Right lobe of liver (tissue), 6 donors: ENCODE measurements around the gene TMC6. TPM values are rescaled to one million over a fixed set of nuclear protein-coding genes. Genes with fewer than 3 reads are reported as not detected.

Source experiments
- ATAC-seq, 4 donors: fragments of 200-7000 bp; cut with Tn5 transposase; one replicate each; pipeline ENCODE4 v1.9.1; 2020; ENCODE audit warnings: mild to moderate bottlenecking in 4 of 4, moderate library complexity in 4 of 4
- DNase-seq, 3 donors: peaks; one replicate each; pipeline ENCODE4 v3.0.0-alpha.2; 2020
- H3K27ac ChIP-seq, 3 donors: fragments of 200-600 bp; one replicate each; pipeline ENCODE4 v1.8.0; 2022
- H3K27me3 ChIP-seq, 2 donors: fragments of 200-600 bp; one replicate each; pipeline ENCODE4 v1.8.0; 2022
- H3K36me3 ChIP-seq, 4 donors: fragments of 200-600 bp; sonication (generic) in 1 of 4; one replicate each; pipeline versions ENCODE4 v1.5.1 to v1.8.0; 2017 to 2022; ENCODE audit warnings: control low read depth in 1 of 4
- H3K4me1 ChIP-seq, 4 donors: fragments of 200-600 bp; sonication (generic) in 1 of 4; one replicate each; pipeline versions ENCODE4 v1.5.1 to v1.8.0; 2017 to 2022; ENCODE audit warnings: control low read depth in 1 of 4
- H3K4me3 ChIP-seq, 3 donors: fragments of 200-600 bp; one replicate each; pipeline ENCODE4 v1.8.0; 2022
- H3K9me3 ChIP-seq, 4 donors: fragments of 200-600 bp; sonication (generic) in 1 of 4; one replicate each; pipeline versions ENCODE4 v1.5.1 to v1.8.0; 2017 to 2022; ENCODE audit warnings: control low read depth in 1 of 4
- POLR2A ChIP-seq: fragments of 450-650 bp; IDR thresholded peaks from one replicate; pipeline ENCODE4 v1.6.1; 2017; ENCODE audit warnings: antibody characterized with exemption, mild to moderate bottlenecking
- WGBS: methylation state at CpG from one replicate; pipeline ENCODE4 v1.1.6; 2018; ENCODE audit warnings: low coverage, low lambda C conversion rate; ENCODE audit not compliant: insufficient coverage; ENCODE audit errors: missing lambda C conversion rate; 5-methylcytosine and 5-hydroxymethylcytosine counted together
- intact Hi-C, 2 donors: fragments of 100-400 bp; cut with DNase I; formaldehyde crosslinking; loops; one replicate each; pipeline versions ENCODE4 v1.11.2 to v1.14.1; 2022
- total RNA-seq, 6 experiments: library from RNA; depleted of rRNA in 2 of 6; stranded (reverse); fragments of >200 nt in 2 of 6; fragmentation: NEBNext Ultra II Directional in 3 of 6; extraction: Animal tissue kit (Norgen Biotek cat#: 25700) in 3 of 6; gene quantifications; one replicate each; pipeline versions ENCODE4 v1.1.0 to v1.2.4, GENCODE V29; 2016 to 2023
- TF ChIP-seq, protein P1 (sequence below), 4 donors: fragments of 200-600 bp in 3 of 4; fragments of 450-650 bp in 1 of 4; IDR thresholded peaks; one replicate each; pipeline versions ENCODE4 v1.5.1 to v1.8.0; 2016 to 2022; ENCODE audit warnings: antibody characterized with exemption in 4 of 4, mild to moderate bottlenecking in 2 of 4
- donor health status: DM: no; HTN: yes; CAD: no.
- donor health status: DM: no; HTN: no; CAD: no.
- donor health status: DM: no; HTN: no; CAD: no.
- donor health status: DM: no; HTN: yes; CAD: no.
- donor health status: DM: no; HTN: yes; CAD: no.

TMC6 gene
- total RNA-seq, 6 experiments from 2014 or later = 10.9 to 24.7 (median 15.7) TPM

DNA sequence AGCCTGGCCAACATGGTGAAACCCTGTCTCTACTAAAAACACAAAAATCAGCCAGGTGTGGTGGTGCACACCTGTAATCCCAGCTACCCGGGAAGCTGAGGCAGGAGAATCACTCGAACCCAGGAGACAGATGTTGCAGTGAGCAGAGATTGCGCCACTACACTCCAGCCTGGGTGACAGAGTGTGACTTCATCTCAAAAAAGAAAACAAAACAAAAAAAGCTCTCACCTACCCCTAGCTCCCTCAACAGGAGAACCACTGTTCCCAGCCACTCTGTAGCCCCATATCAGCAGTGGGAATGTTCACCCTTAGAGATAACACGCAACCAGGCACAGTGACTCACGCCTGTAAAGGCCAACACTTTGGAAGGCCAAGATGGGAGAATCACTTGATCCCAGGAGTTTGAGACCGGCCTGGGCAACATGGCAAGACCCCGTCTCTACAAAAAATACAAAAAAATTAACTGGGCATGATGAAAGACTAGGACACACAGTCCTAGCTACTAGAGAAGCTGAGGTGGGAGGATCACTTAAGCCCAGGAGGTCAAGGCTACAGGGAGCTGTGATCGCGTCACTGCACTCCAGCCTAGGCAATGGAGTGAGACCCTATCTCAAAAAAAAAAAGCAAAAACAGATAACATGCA is 7.4 kb upstream of the TMC6 start:
- WGBS = 83% methylated on average over 8 of the region's 9 CpGs
- Histone ChIP-seq H3K36me3 (no peaks in the 10 kb centered on the region), H3K4me3 (no peak overlapping the region), H3K4me1 (peaks cover 0 to 10% (median 2%) of the 10 kb centered on the region in 4 donors), H3K27ac (no peak overlapping the region), H3K9me3 (no peaks in the 10 kb centered on the region), H3K27me3 (no peaks in the 10 kb centered on the region)
- intact Hi-C loops = no loop called here
- DNase-seq (no peak), ATAC-seq (no peak)
- TF ChIP-seq, protein P1, sequence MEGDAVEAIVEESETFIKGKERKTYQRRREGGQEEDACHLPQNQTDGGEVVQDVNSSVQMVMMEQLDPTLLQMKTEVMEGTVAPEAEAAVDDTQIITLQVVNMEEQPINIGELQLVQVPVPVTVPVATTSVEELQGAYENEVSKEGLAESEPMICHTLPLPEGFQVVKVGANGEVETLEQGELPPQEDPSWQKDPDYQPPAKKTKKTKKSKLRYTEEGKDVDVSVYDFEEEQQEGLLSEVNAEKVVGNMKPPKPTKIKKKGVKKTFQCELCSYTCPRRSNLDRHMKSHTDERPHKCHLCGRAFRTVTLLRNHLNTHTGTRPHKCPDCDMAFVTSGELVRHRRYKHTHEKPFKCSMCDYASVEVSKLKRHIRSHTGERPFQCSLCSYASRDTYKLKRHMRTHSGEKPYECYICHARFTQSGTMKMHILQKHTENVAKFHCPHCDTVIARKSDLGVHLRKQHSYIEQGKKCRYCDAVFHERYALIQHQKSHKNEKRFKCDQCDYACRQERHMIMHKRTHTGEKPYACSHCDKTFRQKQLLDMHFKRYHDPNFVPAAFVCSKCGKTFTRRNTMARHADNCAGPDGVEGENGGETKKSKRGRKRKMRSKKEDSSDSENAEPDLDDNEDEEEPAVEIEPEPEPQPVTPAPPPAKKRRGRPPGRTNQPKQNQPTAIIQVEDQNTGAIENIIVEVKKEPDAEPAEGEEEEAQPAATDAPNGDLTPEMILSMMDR (IDR thresholded peaks at IDR 0.05) = no peak
- TF ChIP-seq POLR2A = no peak

DNA sequence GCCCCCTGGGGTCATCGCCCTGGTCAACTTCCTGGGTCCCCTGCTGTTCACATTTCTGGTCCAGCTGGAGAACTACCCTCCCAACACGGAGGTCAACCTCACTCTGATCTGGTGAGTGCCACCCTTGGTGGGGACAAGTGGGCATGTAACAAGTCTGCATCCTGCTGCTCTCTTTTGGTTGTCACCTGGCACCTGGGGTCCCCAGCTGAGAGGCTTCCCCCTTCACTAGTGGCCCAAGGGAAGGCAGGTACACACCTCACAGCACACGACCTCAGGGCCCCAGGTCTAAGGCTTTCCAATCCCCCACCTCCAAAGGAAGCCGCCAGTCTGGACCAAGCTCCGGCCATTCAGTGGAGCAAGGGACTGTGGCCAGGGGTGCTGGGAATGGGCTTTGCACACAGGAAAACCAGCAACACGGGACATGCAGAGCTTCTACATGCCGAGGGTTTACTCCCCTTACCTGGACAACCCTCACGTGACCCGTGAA is 6.4 kb upstream of the TMC6 start:
- H3K4me1 ChIP-seq = peaks cover 0 to 5% (median 2%) of the 10 kb centered on the region in 4 donors
- no peaks in the 10 kb centered on the region for H3K36me3 ChIP-seq
- WGBS = 20% methylated on average over 1 of the region's 9 CpGs
- H3K27me3 ChIP-seq = no peaks in the 10 kb centered on the region
- no peak for ATAC-seq
- no peaks in the 10 kb centered on the region for H3K9me3 ChIP-seq
- intact Hi-C loops = no loop called here
- TF ChIP-seq POLR2A = no peak
- TF ChIP-seq, protein P1 (IDR thresholded peaks at IDR 0.05) = no peak
- no peak overlapping the region for H3K4me3 ChIP-seq
- no peak for DNase-seq
- no peak overlapping the region for H3K27ac ChIP-seq

DNA sequence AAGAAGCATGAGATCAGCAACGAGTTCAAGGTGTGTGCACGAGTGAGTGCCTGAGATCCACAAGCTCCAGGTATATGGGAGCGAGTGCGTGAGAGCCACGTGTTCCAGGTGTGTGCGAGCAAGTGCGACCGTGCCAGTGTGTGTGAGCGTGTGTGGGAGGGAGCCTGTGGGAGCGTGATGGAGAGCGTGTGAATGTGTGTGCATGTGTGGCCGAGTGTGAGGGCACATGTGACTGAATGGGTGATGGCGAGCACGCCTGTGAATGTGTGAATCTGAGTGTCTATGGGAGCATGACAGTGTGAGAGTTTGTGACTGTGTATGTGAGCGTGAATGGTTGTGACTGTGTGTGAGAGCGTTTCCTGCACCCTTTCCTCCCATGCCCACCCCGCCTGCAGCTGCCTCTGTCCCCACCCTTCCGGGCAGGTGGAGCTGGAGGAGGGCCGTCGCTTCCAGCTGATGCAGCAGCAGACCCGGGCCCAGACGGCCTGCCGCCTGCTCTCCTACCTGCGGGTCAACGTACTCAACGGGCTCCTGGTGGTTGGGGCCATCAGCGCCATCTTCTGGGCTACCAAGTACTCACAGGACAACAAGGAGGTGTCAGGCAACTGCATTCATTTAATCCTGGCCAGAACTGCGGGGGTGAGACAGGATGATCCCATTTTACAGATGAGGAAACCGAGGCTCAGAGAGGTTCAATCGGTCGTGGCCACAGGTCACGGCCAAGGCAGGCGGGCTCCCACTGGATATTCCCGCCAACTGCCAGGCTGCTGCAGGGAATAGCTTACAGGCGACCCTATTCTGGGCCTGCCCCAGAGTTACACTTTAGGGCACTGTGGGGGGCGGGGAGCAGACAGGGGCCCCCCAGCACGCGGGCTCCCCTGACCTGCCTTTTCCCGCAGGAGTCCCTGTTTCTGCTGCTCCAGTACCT is 5.7 kb upstream of the TMC6 start:
- peaks cover 0 to 8% (median 2%) of the 10 kb centered on the region in 4 donors for H3K4me1 ChIP-seq
- H3K9me3 ChIP-seq = no peaks in the 10 kb centered on the region
- TF ChIP-seq POLR2A = no peak
- TF ChIP-seq, protein P1 (IDR thresholded peaks at IDR 0.05) = peak; percentile 38 to 53 (median 44)
- no peak overlapping the region for H3K27ac ChIP-seq
- DNase-seq = peak in 2 of 3 donors; percentile 63 to 66
- H3K36me3 ChIP-seq = no peaks in the 10 kb centered on the region
- intact Hi-C loops = no loop called here
- H3K4me3 ChIP-seq = no peak overlapping the region
- ATAC-seq = peak; percentile 5 to 42 (median 28)
- WGBS = 47% methylated on average over 17 of the region's 39 CpGs
- H3K27me3 ChIP-seq = no peaks in the 10 kb centered on the region

DNA sequence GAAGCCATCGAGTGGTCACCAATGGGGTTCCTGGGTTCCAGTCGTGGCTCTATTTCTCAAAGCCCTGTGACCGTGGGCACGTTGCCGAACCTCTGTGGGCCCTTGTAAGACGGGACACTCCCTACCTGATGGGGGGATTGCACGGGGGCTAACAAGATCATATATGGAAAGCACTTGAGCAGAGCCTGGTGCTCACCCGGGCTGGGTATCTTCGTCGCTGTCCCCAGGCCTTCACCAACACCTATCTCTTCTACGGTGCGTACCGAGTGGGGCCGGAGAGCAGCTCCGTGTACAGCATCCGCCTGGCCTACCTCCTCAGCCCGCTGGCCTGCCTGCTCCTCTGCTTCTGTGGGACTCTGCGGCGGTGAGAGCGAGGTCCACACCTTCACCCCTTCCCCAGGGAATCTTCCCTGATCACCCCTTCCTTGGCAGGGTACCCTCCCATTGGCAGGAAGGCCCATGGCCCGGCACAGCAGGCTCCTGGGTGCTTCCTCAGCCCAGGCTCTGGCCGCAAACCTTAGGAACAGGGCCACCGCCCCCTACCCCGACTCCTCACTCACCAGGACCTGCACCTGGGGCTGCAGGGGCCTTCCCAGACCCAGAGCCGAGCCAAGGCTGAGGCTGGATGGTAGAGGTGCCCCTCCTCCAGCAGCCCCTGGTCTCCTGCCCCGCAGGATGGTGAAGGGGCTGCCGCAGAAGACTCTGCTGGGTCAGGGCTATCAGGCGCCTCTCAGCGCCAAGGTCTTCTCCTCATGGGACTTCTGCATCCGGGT is 4.8 kb upstream of the TMC6 start:
- intact Hi-C loops = no loop called here
- no peak for ATAC-seq
- WGBS = 80% methylated on average over 4 of the region's 30 CpGs
- no peaks in the 10 kb centered on the region for H3K36me3 ChIP-seq
- H3K27ac ChIP-seq = no peak overlapping the region
- H3K27me3 ChIP-seq = no peaks in the 10 kb centered on the region
- peaks cover 0 to 15% (median 3%) of the 10 kb centered on the region in 4 donors for H3K4me1 ChIP-seq
- DNase-seq = no peak
- no peaks in the 10 kb centered on the region for H3K9me3 ChIP-seq
- TF ChIP-seq, protein P1 (IDR thresholded peaks at IDR 0.05) = no peak
- TF ChIP-seq POLR2A = no peak
- no peak overlapping the region for H3K4me3 ChIP-seq
